ENCODE data around the gene CARD19. TPM values are rescaled to one million over a fixed set of nuclear protein-coding genes. Genes with fewer than 3 reads are reported as not detected.
"Not testable (repeated sequence)": the region's sequence is repeated elsewhere in the genome, so short reads cannot be mapped to it uniquely, and the experiment has no call there.

The CARD19 gene
- total RNA-seq, 4 donors from 2014 or later, result 34.7 to 74.4 (median 58.9) TPM

DNA sequence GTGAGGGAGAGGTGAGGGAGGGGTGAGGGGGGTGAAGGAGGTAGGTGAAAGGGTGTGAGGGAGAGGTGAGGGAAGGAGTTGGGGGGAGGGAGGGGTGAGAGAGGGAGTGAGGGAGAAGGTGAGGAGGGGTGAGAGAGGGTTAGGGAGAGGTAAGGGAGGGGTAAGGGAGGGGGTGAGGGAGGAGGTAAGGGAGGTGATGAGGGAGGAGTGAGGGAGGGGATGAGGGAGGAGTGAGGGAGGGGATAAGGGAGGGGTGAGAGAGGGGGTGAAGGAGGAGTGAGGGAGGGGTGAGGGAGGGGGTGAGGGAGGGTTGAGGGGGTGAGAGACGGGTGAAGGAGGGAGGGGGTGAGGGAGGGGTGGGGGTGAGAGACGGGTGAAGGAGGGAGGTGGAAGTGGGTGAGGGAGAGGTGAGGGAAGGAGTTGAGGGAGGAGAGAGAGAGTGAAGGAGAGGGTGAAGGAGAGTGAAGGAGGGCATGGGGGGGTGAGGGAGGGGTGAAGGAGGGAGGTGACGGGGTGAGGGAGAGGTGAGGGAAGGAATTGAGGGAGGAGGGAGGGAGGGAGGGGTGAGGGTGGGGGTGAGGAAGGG is 19.6 kb downstream of the CARD19 start:
- peak overlapping the region in 1 of 4 donors; percentile 74 for H3K27ac ChIP-seq
- no peak overlapping the region for H3K4me3 ChIP-seq
- TF ChIP-seq, protein P1, sequence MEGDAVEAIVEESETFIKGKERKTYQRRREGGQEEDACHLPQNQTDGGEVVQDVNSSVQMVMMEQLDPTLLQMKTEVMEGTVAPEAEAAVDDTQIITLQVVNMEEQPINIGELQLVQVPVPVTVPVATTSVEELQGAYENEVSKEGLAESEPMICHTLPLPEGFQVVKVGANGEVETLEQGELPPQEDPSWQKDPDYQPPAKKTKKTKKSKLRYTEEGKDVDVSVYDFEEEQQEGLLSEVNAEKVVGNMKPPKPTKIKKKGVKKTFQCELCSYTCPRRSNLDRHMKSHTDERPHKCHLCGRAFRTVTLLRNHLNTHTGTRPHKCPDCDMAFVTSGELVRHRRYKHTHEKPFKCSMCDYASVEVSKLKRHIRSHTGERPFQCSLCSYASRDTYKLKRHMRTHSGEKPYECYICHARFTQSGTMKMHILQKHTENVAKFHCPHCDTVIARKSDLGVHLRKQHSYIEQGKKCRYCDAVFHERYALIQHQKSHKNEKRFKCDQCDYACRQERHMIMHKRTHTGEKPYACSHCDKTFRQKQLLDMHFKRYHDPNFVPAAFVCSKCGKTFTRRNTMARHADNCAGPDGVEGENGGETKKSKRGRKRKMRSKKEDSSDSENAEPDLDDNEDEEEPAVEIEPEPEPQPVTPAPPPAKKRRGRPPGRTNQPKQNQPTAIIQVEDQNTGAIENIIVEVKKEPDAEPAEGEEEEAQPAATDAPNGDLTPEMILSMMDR (IDR thresholded peaks at IDR 0.05), result no peak
- TF ChIP-seq POLR2A (IDR thresholded peaks at IDR 0.05), result no peak
- peaks cover 0 to 19% (median 5%) of the 10 kb centered on the region in 4 donors for H3K4me1 ChIP-seq
- H3K36me3 ChIP-seq, result peaks cover 0 to 36% (median 0%) of the 10 kb centered on the region in 3 donors
- DNase-seq, result peak in 2 of 3 donors; percentile 2 to 13
- no peaks in the 10 kb centered on the region for H3K9me3 ChIP-seq
- H3K27me3 ChIP-seq, result no peaks in the 10 kb centered on the region

DNA sequence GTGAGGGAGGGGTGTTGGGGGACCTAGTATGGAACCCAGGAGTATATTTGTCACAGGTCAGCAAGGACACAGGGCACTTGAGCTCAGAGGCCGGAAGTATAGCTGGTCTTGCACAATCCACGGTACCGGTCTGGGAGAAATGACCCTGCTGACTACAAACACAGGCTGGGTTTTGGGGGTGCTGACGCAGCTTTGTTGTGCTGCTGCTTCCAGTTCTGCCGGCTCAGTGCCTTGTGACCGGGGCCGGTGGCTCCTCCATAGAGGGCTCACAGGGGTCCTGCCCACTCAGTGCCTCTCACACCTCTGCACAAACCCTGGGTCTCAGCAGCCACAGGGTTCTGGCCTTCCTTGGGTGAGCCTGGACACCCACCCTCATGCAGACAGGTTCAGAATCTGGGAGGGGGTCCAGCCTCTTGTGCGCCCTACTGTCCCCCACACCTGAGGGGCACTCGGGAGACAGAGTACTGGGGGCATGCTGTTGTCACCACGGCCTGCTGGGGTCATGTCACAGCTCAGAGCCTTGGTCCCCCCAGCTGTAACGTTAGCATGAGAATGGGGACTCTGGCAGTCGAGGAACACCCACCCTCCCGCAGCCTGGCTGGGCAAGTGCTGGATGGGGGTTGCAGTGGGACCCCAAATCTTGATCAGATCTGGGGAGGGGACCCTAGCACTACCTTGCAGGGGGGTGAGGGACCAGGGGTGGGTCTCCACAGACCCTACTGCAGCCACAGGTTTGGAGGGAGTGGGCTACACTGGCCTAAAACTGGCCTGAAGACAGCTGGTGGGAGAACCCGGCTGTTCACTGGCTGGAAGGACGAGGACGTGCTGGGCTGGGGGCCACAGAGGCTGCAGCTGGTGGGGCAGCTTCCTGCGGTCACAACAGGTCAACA is 20.3 kb downstream of the CARD19 start:
- Histone ChIP-seq H3K4me3 (no peak overlapping the region), H3K9me3 (no peaks in the 10 kb centered on the region), H3K36me3 (peaks cover 0 to 35% (median 0%) of the 10 kb centered on the region in 3 donors), H3K27ac (peak overlapping the region in 3 of 4 donors; percentile 49 to 74 (median 66)), H3K4me1 (peaks cover 0 to 21% (median 5%) of the 10 kb centered on the region in 4 donors), H3K27me3 (no peaks in the 10 kb centered on the region)
- no peak for TF ChIP-seq POLR2A (IDR thresholded peaks at IDR 0.05)
- TF ChIP-seq, protein P1 (IDR thresholded peaks at IDR 0.05), result no peak
- peak; percentile 33 to 82 (median 56) for DNase-seq

DNA sequence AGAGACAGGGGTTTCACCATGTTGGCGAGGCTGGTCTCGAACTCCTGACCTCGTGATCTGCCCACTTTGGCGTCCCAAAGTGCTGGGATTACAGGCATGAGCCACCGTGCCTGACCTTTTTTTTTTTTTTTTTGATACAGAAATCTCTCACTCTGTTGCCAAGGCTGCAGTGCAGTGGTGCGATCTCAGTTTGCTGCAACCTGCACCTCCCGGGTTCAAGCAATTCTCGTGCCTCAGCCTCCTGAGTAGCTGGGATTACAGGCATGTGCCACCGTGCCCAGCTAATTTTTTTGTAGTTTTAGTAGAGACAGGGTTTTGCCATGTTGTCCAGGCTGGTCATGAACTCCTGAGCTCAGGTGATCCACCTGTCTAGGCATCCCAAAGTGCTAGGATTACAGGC is 21.5 kb downstream of the CARD19 start:
- peaks cover 0 to 34% (median 0%) of the 10 kb centered on the region in 3 donors for H3K36me3 ChIP-seq
- not testable (repeated sequence) for H3K27ac ChIP-seq, H3K4me3 ChIP-seq, H3K27me3 ChIP-seq, H3K9me3 ChIP-seq
- DNase-seq, result peak in 2 of 3 donors; percentile 1 to 26
- H3K4me1 ChIP-seq, result peaks cover 0 to 21% (median 5%) of the 10 kb centered on the region in 4 donors

DNA sequence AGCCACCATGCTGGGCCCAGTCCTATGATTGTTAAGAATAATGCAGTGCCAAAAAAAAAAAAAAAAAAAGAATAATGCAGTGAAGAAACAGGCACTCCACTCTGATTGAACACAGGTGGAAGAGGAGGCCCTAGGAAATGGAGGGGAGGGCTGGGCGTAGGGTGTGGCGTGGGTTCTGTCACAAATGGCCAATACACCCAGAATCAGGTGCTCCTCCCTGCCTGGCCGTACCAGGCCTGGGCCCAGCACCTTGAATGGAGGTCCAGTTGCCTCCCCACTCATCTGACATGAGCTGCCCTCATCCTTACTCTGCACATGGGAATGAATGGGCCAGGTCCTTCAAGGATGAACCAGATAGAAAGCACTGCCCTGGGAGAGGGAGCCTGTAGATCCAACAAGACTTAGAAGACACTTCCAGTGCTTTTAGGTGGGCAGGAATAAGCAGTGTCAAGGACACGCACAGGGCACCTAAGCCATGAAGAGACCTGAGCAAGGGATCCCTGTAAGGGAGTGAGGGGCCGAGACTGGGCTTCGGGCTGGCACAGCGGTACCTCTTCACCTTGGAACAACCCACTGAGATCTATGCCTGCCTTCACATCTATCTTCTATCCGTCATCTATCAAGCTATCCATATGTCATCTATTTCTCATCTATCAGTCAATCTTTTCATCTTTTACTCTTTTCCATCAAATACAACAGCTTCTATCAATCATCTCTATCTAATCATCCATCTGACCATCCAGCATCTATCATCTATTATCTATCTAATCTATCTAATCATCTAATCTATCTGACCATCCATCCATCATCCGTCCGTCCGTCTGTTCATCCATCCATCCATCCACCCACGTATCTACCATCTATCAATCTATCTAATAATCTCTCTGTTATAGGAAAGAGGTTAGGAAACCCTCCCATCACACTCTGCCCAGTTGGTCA is 22.2 kb downstream of the CARD19 start:
- peak in 2 of 3 donors; percentile 40 to 43 for DNase-seq
- peak overlapping the region in 1 of 4 donors; percentile 9 for H3K27ac ChIP-seq
- H3K4me1 ChIP-seq, result peaks cover 0 to 21% (median 5%) of the 10 kb centered on the region in 4 donors
- H3K4me3 ChIP-seq, result no peak overlapping the region
- H3K27me3 ChIP-seq, result no peaks in the 10 kb centered on the region
- no peak for TF ChIP-seq POLR2A (IDR thresholded peaks at IDR 0.05)
- TF ChIP-seq, protein P1 (IDR thresholded peaks at IDR 0.05), result no peak
- H3K9me3 ChIP-seq, result no peaks in the 10 kb centered on the region
- peaks cover 0 to 32% (median 0%) of the 10 kb centered on the region in 3 donors for H3K36me3 ChIP-seq

DNA sequence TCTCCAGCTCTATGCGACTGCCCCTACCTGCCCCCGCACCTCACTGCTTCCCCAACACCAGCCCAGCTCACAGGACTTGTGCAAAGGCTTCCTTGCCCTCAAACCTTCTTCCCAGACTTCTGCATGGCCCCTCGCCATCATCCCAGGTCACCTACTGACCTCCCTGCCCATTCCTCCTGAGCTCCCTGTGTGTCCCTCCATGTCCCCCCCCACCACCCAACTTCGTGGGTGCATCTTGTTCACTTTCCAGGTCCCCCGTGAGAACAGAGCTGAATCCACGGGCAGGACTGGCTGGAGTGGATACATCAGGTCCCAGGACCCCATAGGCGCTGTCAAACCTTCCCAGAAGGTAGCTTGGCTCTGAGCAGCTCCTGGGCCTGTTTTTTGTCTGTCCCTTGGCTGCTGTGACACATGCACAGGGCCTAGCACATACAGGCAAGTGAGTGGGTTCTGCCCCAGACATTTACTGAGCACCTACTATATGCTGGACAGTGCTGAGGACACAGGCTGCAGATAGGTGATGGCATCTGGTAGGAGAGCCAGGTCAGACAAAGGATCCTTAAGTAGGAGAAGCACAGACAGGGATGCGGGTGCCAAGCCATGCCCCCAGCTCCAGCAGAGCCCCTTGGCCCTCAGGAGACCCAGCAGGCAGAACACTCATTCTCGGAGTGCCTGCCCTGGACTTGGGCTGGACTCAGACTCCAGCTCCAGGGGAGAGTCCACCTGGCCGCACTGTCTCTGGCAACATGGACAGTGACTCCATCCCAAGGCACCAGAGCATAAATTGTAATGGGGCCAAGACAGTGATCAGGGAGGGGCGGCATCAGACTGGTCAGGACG is 23.1 kb downstream of the CARD19 start:
- DNase-seq, result peak in 2 of 3 donors; percentile 27 to 43

More for the DNA sequence above, 23.1 kb downstream of the CARD19 start:
- H3K9me3 ChIP-seq, result no peaks in the 10 kb centered on the region
- H3K4me3 ChIP-seq, result no peak overlapping the region
- H3K4me1 ChIP-seq, result peaks cover 0 to 21% (median 5%) of the 10 kb centered on the region in 4 donors
- H3K36me3 ChIP-seq, result peaks cover 0 to 32% (median 0%) of the 10 kb centered on the region in 3 donors
- peak overlapping the region in 3 of 4 donors; percentile 34 to 55 (median 52) for H3K27ac ChIP-seq
- H3K27me3 ChIP-seq, result no peaks in the 10 kb centered on the region
- TF ChIP-seq POLR2A (IDR thresholded peaks at IDR 0.05), result no peak
- TF ChIP-seq, protein P1 (IDR thresholded peaks at IDR 0.05), result no peak

Measured in Peyer's patch (tissue), 4 donors.